Epithelial cell of proximal tubule (primary cell): ENCODE data around the gene RUNDC1. TPM values are rescaled to one million over a fixed set of nuclear protein-coding genes. Genes with fewer than 3 reads are reported as not detected.

Experiments
- DNase-seq: peaks from one replicate; pipeline ENCODE4 v3.0.0-alpha.2; 2011; ENCODE audit warnings: low read depth
- H3K4me3 ChIP-seq: 2 replicates; pipeline ENCODE4 v1.5.1; 2011; ENCODE audit warnings: low read depth, mild to moderate bottlenecking, low read length
- total RNA-seq: library from RNA; depleted of rRNA; stranded (reverse); fragments of >200 nt; gene quantifications from 2 replicates; pipeline ENCODE4 v1.2.3, GENCODE V29; 2015
- TF ChIP-seq, protein P1 (sequence below): conservative IDR thresholded peaks from 2 replicates; pipeline ENCODE4 v1.5.1; 2012; ENCODE audit warnings: low read depth, mild to moderate bottlenecking, low read length

Gene RUNDC1
- total RNA-seq, 1 donor from 2014 or later: 14.0 TPM

DNA sequence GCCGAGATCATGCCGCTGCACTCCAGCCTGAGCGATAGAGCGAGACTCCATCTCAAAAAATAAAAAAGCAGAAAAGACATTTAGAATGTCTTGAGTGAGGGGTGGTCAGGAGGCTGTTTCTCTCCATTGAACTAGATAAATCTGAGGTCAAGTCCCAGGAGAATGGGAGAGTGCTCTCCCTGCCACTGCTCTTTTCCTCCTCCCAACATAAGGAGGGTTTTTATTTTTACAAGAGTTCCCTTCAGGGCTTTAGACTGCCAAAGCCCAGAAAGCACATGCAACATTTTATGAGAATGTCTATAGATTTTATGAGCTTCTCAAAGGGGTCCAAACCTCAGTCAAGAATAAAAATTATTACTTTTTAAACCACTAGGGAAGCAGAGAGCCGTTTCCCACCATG lies 46.2 kb downstream of the RUNDC1 start:
- TF ChIP-seq, protein P1, sequence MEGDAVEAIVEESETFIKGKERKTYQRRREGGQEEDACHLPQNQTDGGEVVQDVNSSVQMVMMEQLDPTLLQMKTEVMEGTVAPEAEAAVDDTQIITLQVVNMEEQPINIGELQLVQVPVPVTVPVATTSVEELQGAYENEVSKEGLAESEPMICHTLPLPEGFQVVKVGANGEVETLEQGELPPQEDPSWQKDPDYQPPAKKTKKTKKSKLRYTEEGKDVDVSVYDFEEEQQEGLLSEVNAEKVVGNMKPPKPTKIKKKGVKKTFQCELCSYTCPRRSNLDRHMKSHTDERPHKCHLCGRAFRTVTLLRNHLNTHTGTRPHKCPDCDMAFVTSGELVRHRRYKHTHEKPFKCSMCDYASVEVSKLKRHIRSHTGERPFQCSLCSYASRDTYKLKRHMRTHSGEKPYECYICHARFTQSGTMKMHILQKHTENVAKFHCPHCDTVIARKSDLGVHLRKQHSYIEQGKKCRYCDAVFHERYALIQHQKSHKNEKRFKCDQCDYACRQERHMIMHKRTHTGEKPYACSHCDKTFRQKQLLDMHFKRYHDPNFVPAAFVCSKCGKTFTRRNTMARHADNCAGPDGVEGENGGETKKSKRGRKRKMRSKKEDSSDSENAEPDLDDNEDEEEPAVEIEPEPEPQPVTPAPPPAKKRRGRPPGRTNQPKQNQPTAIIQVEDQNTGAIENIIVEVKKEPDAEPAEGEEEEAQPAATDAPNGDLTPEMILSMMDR: no peak

DNA sequence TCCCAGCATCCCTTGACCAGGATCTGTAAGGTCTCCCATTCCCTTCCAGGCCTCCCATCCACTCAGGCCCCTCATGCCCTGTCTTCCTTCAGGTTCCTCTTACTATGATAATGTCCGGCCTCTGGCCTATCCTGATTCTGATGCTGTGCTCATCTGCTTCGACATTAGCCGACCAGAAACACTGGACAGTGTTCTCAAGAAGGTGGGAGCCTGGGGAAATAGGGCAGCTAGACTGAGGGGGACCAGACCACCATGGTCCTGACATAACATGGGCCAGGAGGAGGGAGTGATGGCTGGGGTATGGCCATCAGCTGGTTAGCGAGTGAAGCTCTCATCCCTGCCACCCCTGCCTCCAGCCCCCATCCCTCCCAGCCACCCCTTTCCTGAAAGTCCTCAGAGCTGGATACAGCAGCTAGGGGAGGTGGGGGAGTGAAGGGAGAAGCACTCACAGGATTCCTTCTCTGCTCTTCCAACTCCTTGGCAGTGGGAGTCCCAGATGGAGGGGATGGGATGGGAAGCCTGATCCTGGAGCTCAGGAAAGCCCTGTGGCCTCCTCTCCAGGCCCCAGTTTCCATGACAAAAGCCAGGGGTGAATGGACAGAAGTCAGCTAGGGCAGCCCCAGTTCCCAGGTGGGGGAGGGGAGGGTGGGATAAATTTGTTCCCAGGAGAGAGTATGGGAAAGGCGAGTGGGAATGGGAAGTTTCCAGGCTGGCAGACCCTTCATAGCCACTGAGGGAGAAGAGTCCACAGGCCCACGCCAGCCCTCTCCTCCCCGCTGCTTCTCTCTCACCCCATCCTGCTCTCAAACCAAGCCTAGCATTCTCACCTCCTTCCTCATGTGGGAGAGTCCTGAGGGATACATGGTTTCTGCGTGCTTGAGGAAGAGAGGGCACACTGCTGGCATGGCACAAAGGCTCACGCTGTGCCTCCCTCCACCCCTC lies 47.0 kb downstream of the RUNDC1 start:
- TF ChIP-seq, protein P1: no peak
- no peak overlapping the region for H3K4me3 ChIP-seq
- no peak for DNase-seq

More for the DNA sequence above, 46.2 kb downstream of the RUNDC1 start:
- H3K4me3 ChIP-seq: no peak overlapping the region
- DNase-seq: no peak

DNA sequence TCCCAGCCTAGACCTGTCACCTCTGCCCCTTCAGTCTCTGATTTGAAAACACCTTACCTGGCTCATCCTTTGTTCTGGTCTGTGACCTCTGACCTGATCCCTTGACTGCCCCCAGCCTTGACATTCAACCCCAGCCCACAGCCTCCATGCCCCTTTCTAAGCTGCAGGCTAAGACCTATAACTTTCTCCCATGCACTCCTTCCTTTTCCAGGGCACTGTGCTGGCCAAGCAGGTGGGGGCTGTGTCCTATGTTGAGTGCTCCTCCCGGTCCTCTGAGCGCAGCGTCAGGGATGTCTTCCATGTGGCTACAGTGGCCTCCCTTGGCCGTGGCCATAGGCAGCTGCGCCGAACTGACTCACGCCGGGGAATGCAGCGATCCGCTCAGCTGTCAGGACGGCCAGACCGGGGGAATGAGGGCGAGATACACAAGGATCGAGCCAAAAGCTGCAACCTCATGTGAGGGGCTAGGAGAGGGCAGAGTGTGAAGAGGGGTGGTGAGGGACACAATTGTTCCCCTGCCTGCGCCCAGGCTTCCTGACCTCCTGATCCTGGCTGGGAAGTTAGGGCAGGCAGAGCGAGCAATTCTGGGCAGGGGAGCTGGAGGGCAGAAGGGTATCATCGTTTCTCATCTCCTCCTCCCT lies 48.0 kb downstream of the RUNDC1 start:
- no peak for DNase-seq
- no peak overlapping the region for H3K4me3 ChIP-seq
- TF ChIP-seq, protein P1: no peak

DNA sequence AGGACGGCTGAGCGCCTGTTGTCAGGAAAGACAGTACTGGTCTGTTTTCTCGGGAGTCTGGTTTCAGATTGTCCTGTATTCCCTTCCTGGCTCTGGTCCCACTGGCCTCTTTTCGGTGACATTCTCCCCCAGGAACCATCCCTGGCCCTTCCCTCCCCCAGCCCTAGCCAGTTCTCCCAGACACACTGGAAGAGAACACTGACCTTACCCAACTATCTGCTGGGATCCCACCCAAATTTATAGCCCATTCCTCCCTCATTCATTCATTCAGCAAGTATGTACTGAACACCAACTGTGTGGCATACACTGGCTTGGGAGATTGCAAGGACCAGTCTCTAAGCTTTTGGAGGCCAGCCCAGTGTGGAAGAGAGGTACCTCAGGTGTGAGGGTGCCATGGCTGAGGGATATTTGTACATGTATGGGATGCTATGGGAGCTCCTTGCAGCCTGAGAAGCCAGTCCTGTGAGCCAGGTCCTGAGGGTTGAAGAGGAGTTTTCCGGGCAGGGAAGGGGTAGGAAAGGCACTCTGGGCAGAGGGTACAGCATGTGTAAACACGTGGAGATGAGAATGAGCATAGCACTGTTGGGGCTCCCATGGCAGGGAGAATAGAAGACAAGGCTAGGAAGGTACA lies 49.9 kb downstream of the RUNDC1 start:
- TF ChIP-seq, protein P1: no peak
- DNase-seq: no peak
- H3K4me3 ChIP-seq: no peak overlapping the region

DNA sequence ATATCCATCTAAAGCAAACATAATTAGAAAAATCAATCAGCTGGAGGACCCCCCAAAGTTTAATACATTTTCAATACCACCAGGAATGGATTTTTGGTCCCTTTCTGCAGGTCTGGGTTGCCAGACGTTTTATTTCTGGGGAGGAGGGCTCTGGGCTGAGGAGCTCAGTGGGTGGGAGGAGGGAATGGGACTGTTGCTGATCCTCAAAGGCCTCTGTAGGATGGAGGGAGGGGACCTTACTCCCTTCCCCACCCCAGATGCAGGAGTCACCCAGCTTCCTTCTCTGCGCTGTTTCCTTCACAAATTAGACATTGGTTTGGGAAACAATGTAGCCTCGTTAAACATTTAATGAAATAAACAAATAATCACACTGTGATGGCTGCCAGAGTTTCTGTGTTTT lies 51.3 kb downstream of the RUNDC1 start:
- TF ChIP-seq, protein P1: no peak
- no peak for DNase-seq

DNA sequence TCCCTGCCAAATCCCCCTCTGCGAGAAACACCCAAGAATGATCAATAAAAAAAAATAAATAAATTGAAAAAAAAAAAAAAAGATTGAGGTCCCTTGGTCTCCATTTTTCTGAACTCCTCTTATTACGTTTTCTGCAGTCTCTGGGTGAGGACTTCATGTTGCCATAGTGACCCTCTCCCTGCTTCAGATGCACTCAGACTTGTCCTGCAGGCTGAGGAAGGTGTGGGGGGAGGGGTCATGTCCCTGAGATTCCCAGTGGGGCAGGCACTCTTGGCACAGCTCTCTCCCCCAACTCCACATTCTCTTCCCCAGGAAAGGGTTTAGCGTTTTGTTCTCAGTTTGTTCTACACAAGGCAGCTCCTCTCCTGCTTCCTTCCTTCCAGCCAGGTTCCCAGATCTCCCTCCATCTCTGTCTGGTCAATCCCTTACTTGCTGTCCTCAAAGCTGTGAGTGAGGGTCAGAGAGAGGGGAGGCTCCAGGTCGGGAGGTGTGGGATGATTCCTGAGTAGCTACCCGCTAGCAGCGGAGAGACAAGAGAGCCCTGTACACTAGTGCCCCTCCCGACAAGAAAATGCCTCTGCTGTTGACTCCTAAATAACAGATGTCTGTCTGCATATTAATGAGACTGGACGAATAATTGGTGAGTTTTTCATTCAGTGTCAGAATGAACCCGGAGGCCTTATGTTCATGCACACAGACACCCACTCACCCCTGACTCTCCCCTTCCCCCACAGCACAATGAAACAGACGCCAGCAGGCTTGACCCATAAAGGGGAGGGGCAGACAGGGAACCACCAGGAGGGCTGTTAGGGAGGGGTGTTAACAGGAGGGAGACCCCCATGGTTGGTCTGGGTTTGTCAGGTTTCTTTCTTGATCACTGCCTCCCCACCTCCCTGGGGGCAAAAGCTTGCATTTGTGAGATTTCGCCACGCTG lies 53.9 kb downstream of the RUNDC1 start:
- H3K4me3 ChIP-seq: no peak overlapping the region
- TF ChIP-seq, protein P1: no peak
- DNase-seq: no peak

More for the DNA sequence above, 51.3 kb downstream of the RUNDC1 start:
- H3K4me3 ChIP-seq: no peak overlapping the region
